HFFc6 (cell line): ENCODE results near the gene ADAM33. TPM values are rescaled to one million over a fixed set of nuclear protein-coding genes. Genes with fewer than 3 reads are reported as not detected.

Experiments used
- DNase-seq: peaks from one replicate; pipeline ENCODE4 v3.0.0-alpha.2; 2018
- H3K27ac Mint-ChIP-seq: 2 replicates; pipeline ENCODE4 v1.8.0; 2020; ENCODE audit warnings: mild to moderate bottlenecking, mixed read lengths
- H3K27me3 Mint-ChIP-seq: 2 replicates; pipeline ENCODE4 v1.8.0; 2021; ENCODE audit warnings: mild to moderate bottlenecking, moderate library complexity, mixed read lengths; ENCODE audit not compliant: insufficient read depth
- H3K36me3 Mint-ChIP-seq: 2 replicates; pipeline ENCODE4 v1.8.0; 2021; ENCODE audit warnings: low read depth, mixed read lengths
- H3K4me1 Mint-ChIP-seq: 2 replicates; pipeline ENCODE4 v1.8.0; 2020; ENCODE audit warnings: low read depth, mixed read lengths
- H3K4me3 Mint-ChIP-seq: 2 replicates; pipeline ENCODE4 v1.8.0; 2020; ENCODE audit warnings: mild to moderate bottlenecking, moderate library complexity, mixed read lengths
- H3K9me3 Mint-ChIP-seq: 2 replicates; pipeline ENCODE4 v1.8.0; 2020; ENCODE audit warnings: mild to moderate bottlenecking, mixed read lengths
- total RNA-seq, 6 experiments: library from RNA; stranded (reverse); fragmentation: NEBNext Ultra II Directional; extraction: Animal tissue kit (Norgen Biotek cat#: 25700); gene quantifications; 2 replicates in 1 of 6; 3 replicates in 5 of 6; pipeline ENCODE4 v1.2.3, GENCODE V29; 2021
- TF ChIP-seq, protein P1 (sequence below): fragments of 200-600 bp; sonication (generic); IDR thresholded peaks from 2 replicates; pipeline ENCODE4 v1.5.0; 2021; ENCODE audit warnings: antibody characterized with exemption, mild to moderate bottlenecking

ADAM33 gene
- total RNA-seq, 6 experiments from 2014 or later, result 81.5 to 96.1 (median 87.6) TPM

- peaks cover 17% of the 10 kb centered on the region for H3K4me1 Mint-ChIP-seq
- H3K36me3 Mint-ChIP-seq, result peaks cover 26% of the 10 kb centered on the region; the same call in 1 of the 2 replicates
- DNase-seq, result no peak
- no peaks in the 10 kb centered on the region for H3K9me3 Mint-ChIP-seq
- no peak overlapping the region for H3K4me3 Mint-ChIP-seq
- TF ChIP-seq, protein P1, sequence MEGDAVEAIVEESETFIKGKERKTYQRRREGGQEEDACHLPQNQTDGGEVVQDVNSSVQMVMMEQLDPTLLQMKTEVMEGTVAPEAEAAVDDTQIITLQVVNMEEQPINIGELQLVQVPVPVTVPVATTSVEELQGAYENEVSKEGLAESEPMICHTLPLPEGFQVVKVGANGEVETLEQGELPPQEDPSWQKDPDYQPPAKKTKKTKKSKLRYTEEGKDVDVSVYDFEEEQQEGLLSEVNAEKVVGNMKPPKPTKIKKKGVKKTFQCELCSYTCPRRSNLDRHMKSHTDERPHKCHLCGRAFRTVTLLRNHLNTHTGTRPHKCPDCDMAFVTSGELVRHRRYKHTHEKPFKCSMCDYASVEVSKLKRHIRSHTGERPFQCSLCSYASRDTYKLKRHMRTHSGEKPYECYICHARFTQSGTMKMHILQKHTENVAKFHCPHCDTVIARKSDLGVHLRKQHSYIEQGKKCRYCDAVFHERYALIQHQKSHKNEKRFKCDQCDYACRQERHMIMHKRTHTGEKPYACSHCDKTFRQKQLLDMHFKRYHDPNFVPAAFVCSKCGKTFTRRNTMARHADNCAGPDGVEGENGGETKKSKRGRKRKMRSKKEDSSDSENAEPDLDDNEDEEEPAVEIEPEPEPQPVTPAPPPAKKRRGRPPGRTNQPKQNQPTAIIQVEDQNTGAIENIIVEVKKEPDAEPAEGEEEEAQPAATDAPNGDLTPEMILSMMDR, result no peak
- no peak overlapping the region for H3K27ac Mint-ChIP-seq
- peaks cover 8% of the 10 kb centered on the region; the same call in 1 of the 2 replicates for H3K27me3 Mint-ChIP-seq
These were observed 9.7 kb downstream of the ADAM33 start for GRCh38 chr20:3671986-3672546.

GRCh38 chr20:3670945-3671344 lies 10.9 kb downstream of the ADAM33 start:
- Mint-ChIP-seq H3K4me1 (peaks cover 11% of the 10 kb centered on the region), H3K36me3 (peaks cover 21% of the 10 kb centered on the region; the same call in 1 of the 2 replicates), H3K9me3 (no peaks in the 10 kb centered on the region), H3K4me3 (no peak overlapping the region), H3K27ac (no peak overlapping the region), H3K27me3 (peaks cover 11% of the 10 kb centered on the region)
- TF ChIP-seq, protein P1, result no peak
- no peak for DNase-seq

DNA sequence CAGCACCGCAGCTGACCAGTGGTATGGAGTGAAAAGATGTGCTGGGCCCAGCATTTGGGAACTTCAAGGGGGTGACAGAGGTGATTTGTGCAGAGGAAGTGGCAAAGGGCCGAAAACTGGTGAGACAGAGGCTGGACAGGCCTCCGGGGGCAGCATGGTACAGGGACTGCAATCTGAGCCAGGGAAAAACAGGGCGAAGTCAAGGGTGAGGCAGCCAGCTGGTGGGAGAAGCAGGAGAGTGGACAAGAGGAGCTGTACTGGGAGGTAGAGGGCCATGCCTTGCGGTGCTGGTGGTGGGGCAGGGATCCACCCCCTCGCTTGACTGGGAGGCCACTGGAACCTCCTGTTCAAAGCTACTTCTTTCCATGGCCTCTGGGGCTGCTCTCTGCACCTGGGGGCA lies 11.3 kb downstream of the ADAM33 start:
- no peak overlapping the region; the same call in 1 of the 2 replicates for H3K27ac Mint-ChIP-seq
- peaks cover 21% of the 10 kb centered on the region; the same call in 1 of the 2 replicates for H3K36me3 Mint-ChIP-seq
- no peak overlapping the region for H3K4me3 Mint-ChIP-seq
- H3K27me3 Mint-ChIP-seq, result peaks cover 12% of the 10 kb centered on the region
- DNase-seq, result no peak
- peaks cover 11% of the 10 kb centered on the region for H3K4me1 Mint-ChIP-seq
- TF ChIP-seq, protein P1, result peak; percentile 29; the same call in 1 of the 2 replicates
- H3K9me3 Mint-ChIP-seq, result no peaks in the 10 kb centered on the region

GRCh38 chr20:3669710-3670367 lies 12.0 kb downstream of the ADAM33 start:
- no peak for DNase-seq
- Mint-ChIP-seq H3K4me1 (peaks cover 11% of the 10 kb centered on the region), H3K27me3 (peaks cover 14% of the 10 kb centered on the region), H3K4me3 (no peak overlapping the region; the same call in 1 of the 2 replicates), H3K9me3 (no peaks in the 10 kb centered on the region), H3K36me3 (peaks cover 16% of the 10 kb centered on the region; the same call in 1 of the 2 replicates), H3K27ac (peak overlapping the region; percentile 57)
- TF ChIP-seq, protein P1, result no peak

- no peak overlapping the region for H3K4me3 Mint-ChIP-seq
- peaks cover 16% of the 10 kb centered on the region; the same call in 1 of the 2 replicates for H3K36me3 Mint-ChIP-seq
- H3K9me3 Mint-ChIP-seq, result no peaks in the 10 kb centered on the region
- TF ChIP-seq, protein P1, result no peak
- no peak for DNase-seq
- peaks cover 11% of the 10 kb centered on the region for H3K4me1 Mint-ChIP-seq
- peak overlapping the region; percentile 52 for H3K27ac Mint-ChIP-seq
- peaks cover 18% of the 10 kb centered on the region for H3K27me3 Mint-ChIP-seq
These were observed 14.3 kb downstream of the ADAM33 start for GRCh38 chr20:3667434-3668037.
